GM12864 (cell line): ENCODE measurements around the gene PKP4.

Experiments used
- DNase-seq: peaks from one replicate; pipeline ENCODE4 v3.0.0-alpha.2; 2011; ENCODE audit warnings: low read depth
- H3K4me3 ChIP-seq: 2 replicates; pipeline ENCODE4 v1.5.1; 2011; ENCODE audit warnings: mild to moderate bottlenecking, low read depth, low read length, control low read depth
- CTCF ChIP-seq: IDR thresholded peaks from 2 replicates; pipeline ENCODE4 v1.5.1; 2011; ENCODE audit warnings: low read depth, mild to moderate bottlenecking, moderate library complexity, low read length, control low read depth, inconsistent platforms; ENCODE audit errors: missing control alignments

PKP4 gene

GRCh38 chr2:158656492-158657229 lies 199.9 kb downstream of the PKP4 start:
- H3K4me3 ChIP-seq = no peak overlapping the region
- no peak for DNase-seq
- no peak for TF ChIP-seq CTCF

- no peak for DNase-seq
- no peak overlapping the region for H3K4me3 ChIP-seq
- no peak for TF ChIP-seq CTCF
Observed at GRCh38 chr2:158658396-158658795, 201.6 kb downstream of the PKP4 start.

- no peak overlapping the region for H3K4me3 ChIP-seq
- TF ChIP-seq CTCF = no peak
- no peak for DNase-seq
Observed at GRCh38 chr2:158659483-158659882, 202.7 kb downstream of the PKP4 start.

GRCh38 chr2:158661231-158661630 lies 204.5 kb downstream of the PKP4 start:
- DNase-seq = no peak
- no peak overlapping the region for H3K4me3 ChIP-seq
- no peak for TF ChIP-seq CTCF

- no peak overlapping the region for H3K4me3 ChIP-seq
- no peak for TF ChIP-seq CTCF
- no peak for DNase-seq
Observed at GRCh38 chr2:158662421-158662820, 205.7 kb downstream of the PKP4 start.

- no peak for DNase-seq
- no peak for TF ChIP-seq CTCF
- no peak overlapping the region for H3K4me3 ChIP-seq
Observed at GRCh38 chr2:158663796-158664195, 207.0 kb downstream of the PKP4 start.

GRCh38 chr2:158664987-158665386 lies 208.2 kb downstream of the PKP4 start:
- TF ChIP-seq CTCF = no peak
- DNase-seq = no peak
- no peak overlapping the region for H3K4me3 ChIP-seq
